ENCODE measurements around the gene TMEM134. TPM values are rescaled to one million over a fixed set of nuclear protein-coding genes. Genes with fewer than 3 reads are reported as not detected.

The TMEM134 gene
- total RNA-seq, 1 experiment from 2014 or later = 7.4 TPM

GRCh38 chr11:67463680-67464410 is 5.2 kb downstream of the TMEM134 start:
- peak; percentile 87 for DNase-seq (ENCODE audit: extremely low read depth, low read depth)

GRCh38 chr11:67463186-67463585 is 5.9 kb downstream of the TMEM134 start:
- DNase-seq (ENCODE audit: extremely low read depth, low read depth) = no peak

GRCh38 chr11:67458266-67458665 is 10.8 kb downstream of the TMEM134 start:
- no peak for DNase-seq (ENCODE audit: extremely low read depth, low read depth)

GRCh38 chr11:67457453-67457852 is 11.6 kb downstream of the TMEM134 start:
- DNase-seq (ENCODE audit: extremely low read depth, low read depth) = no peak

GRCh38 chr11:67456068-67456705 is 12.9 kb downstream of the TMEM134 start:
- DNase-seq (ENCODE audit: extremely low read depth, low read depth) = no peak

GRCh38 chr11:67455054-67455453 is 14.0 kb downstream of the TMEM134 start, which contains the start of gene CABP4:
CABP4 (plus strand) TSS chr11:67455354; CDS start chr11:67455424, 70 bp downstream.
- DNase-seq (ENCODE audit: extremely low read depth, low read depth) = no peak

GRCh38 chr11:67453816-67454732 is 15.0 kb downstream of the TMEM134 start:
- DNase-seq (ENCODE audit: extremely low read depth, low read depth) = no peak

- DNase-seq (ENCODE audit: extremely low read depth, low read depth) = no peak
Observed at GRCh38 chr11:67452141-67452952, 16.7 kb downstream of the TMEM134 start, which contains the start of gene GPR152. GPR152 (minus strand) TSS chr11:67452729; CDS start chr11:67452724, 5 bp downstream.

GRCh38 chr11:67451658-67451976 is 17.4 kb downstream of the TMEM134 start:
- DNase-seq (ENCODE audit: extremely low read depth, low read depth) = no peak

- DNase-seq (ENCODE audit: extremely low read depth, low read depth) = no peak
Observed at GRCh38 chr11:67450796-67451657, 18.0 kb downstream of the TMEM134 start.

GRCh38 chr11:67449116-67449844 is 19.8 kb downstream of the TMEM134 start:
- no peak for DNase-seq (ENCODE audit: extremely low read depth, low read depth)

- DNase-seq (ENCODE audit: extremely low read depth, low read depth) = no peak
Observed at GRCh38 chr11:67448220-67448609, 20.8 kb downstream of the TMEM134 start.

GRCh38 chr11:67445515-67445914 is 23.5 kb downstream of the TMEM134 start:
- no peak for DNase-seq (ENCODE audit: extremely low read depth, low read depth)

GRCh38 chr11:67442504-67443404 is 26.3 kb downstream of the TMEM134 start:
- DNase-seq (ENCODE audit: extremely low read depth, low read depth) = no peak

- DNase-seq (ENCODE audit: extremely low read depth, low read depth) = no peak
Observed at GRCh38 chr11:67441731-67442351, 27.2 kb downstream of the TMEM134 start.

- no peak for DNase-seq (ENCODE audit: extremely low read depth, low read depth)
Observed at GRCh38 chr11:67441098-67441563, 27.9 kb downstream of the TMEM134 start.
